Fibroblast of skin of left quadriceps (primary cell): ENCODE data around the gene VHLL.

ENCODE experiments used
- DNase-seq, 2 experiments: peaks; one replicate each; pipeline ENCODE4 v3.0.0-alpha.2; 2013; ENCODE audit warnings: low read depth in 2 of 2

VHLL gene

DNA sequence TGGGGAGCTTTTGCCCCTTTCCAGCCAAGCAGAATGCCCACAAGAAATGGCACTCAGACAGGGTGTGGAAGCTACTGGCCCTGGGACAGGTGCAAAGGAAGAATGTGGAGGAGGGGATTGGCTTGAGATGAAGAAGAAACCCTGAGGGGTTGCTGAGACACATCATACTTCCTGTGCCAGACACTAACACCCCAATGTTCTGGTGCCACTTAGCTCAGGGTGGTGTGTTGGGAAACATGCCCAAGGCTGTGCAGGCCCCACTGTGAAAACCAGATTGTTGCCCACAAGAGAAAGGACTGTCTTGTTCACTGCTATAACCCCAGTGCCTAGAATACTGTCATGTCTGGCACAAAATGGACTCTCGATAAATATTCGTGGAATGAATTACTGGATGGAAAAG lies 41.4 kb downstream of the VHLL start:
- no peak for DNase-seq

- no peak for DNase-seq
Observed at GRCh38 chr1:156253634-156254033, 45.5 kb downstream of the VHLL start.

GRCh38 chr1:156251527-156251926 lies 47.6 kb downstream of the VHLL start:
- no peak for DNase-seq

GRCh38 chr1:156249593-156249992 lies 49.5 kb downstream of the VHLL start:
- DNase-seq: no peak
